MM.1S (cell line): ENCODE data around the gene FRMD8.

ENCODE experiments used
- DNase-seq: peaks from one replicate; pipeline ENCODE4 v3.0.0-alpha.2; 2015
- H2AFZ ChIP-seq: fragments of 300-600 bp; sonication (generic); 2 replicates; pipeline ENCODE4 v1.6.0; 2016; ENCODE audit warnings: antibody characterized with exemption, low read length
- H3F3A ChIP-seq: fragments of 300-600 bp; sonication (generic); 2 replicates; pipeline ENCODE4 v1.6.1; 2016; ENCODE audit warnings: mild to moderate bottlenecking, antibody characterized with exemption, low read length, moderate library complexity, mixed read lengths; ENCODE audit not compliant: insufficient read depth
- H3K27ac ChIP-seq: fragments of 300-600 bp; sonication (generic); 2 replicates; pipeline ENCODE4 v1.5.1; 2016; ENCODE audit warnings: mild to moderate bottlenecking, low read length
- H3K27me3 ChIP-seq: fragments of 300-600 bp; sonication (generic); replicated peaks from 2 replicates; pipeline ENCODE4 v1.6.0; 2016; ENCODE audit warnings: low read length; ENCODE audit not compliant: insufficient read depth
- H3K36me3 ChIP-seq: fragments of 300-600 bp; sonication (generic); replicated peaks from 2 replicates; pipeline ENCODE4 v1.6.1; 2016; ENCODE audit warnings: mild to moderate bottlenecking, low read length, mixed read lengths; ENCODE audit not compliant: insufficient read depth
- H3K4me1 ChIP-seq: fragments of 300-600 bp; sonication (generic); 2 replicates; pipeline ENCODE4 v1.6.1; 2016; ENCODE audit warnings: low read length, mixed read lengths
- H3K4me2 ChIP-seq: fragments of 300-600 bp; sonication (generic); 2 replicates; pipeline ENCODE4 v1.6.0; 2016; ENCODE audit warnings: low read depth, low read length
- H3K4me3 ChIP-seq: fragments of 300-600 bp; sonication (generic); 2 replicates; pipeline ENCODE4 v1.5.1; 2016; ENCODE audit warnings: low read length, mixed read lengths
- H3K79me2 ChIP-seq: fragments of 300-600 bp; sonication (generic); 2 replicates; pipeline ENCODE4 v1.6.1; 2016; ENCODE audit warnings: mixed run types, low read length, mixed read lengths
- H3K9ac ChIP-seq: fragments of 300-600 bp; sonication (generic); 2 replicates; pipeline ENCODE4 v1.6.1; 2016; ENCODE audit warnings: low read length, mixed read lengths
- H3K9me2 ChIP-seq: fragments of 300-600 bp; sonication (generic); replicated peaks from 2 replicates; pipeline ENCODE4 v1.6.1; 2016; ENCODE audit warnings: mild to moderate bottlenecking, low read length, mixed read lengths; ENCODE audit not compliant: insufficient read depth
- H3K9me3 ChIP-seq: fragments of 300-600 bp; sonication (generic); replicated peaks from 2 replicates; pipeline ENCODE4 v1.6.1; 2016; ENCODE audit warnings: mild to moderate bottlenecking, low read length, mixed read lengths; ENCODE audit not compliant: insufficient read depth
- H4K20me1 ChIP-seq: fragments of 300-600 bp; sonication (generic); 2 replicates; pipeline ENCODE4 v1.6.1; 2016; ENCODE audit warnings: mild to moderate bottlenecking, low read length, moderate library complexity, mixed read lengths; ENCODE audit not compliant: insufficient read depth
- EZH2 ChIP-seq: fragments of 300-600 bp; sonication (generic); optimal IDR thresholded peaks from 2 replicates; pipeline ENCODE3; 2017; ENCODE audit warnings: low read depth, mild to moderate bottlenecking, antibody characterized with exemption, low read length, mixed read lengths
- EZH2phosphoT487 ChIP-seq: fragments of 300-600 bp; sonication (generic); IDR thresholded peaks from 2 replicates; pipeline ENCODE4 v1.6.1; 2018; ENCODE audit warnings: antibody characterized with exemption, low read length
- TF ChIP-seq, protein P1 (sequence below): fragments of 300-600 bp; sonication (generic); IDR thresholded peaks from 2 replicates; pipeline ENCODE4 v1.5.1; 2016; ENCODE audit warnings: antibody characterized with exemption, low read length, mixed read lengths

The FRMD8 gene

GRCh38 chr11:65353900-65354264 lies 32.6 kb upstream of the FRMD8 start:
- peaks cover 11% of the 10 kb centered on the region; the same call in 1 of the 2 replicates for H3K4me1 ChIP-seq

GRCh38 chr11:65354265-65355012 lies 32.0 kb upstream of the FRMD8 start, which contains the start of gene TIGD3:
TIGD3 (plus strand) TSS chr11:65354751; CDS start chr11:65355809, 1,058 bp downstream.
- Histone ChIP-seq H3K4me3 (peak within 1 kb of the TSS; percentile 74), H3K27me3 (no peaks in the 10 kb centered on the region), H3K9me3 (no peaks in the 10 kb centered on the region), H3K4me1 (peaks cover 11% of the 10 kb centered on the region; the same call in 1 of the 2 replicates), H3F3A (peaks cover 16% of the 10 kb centered on the region), H2AFZ (peak within 1 kb of the TSS; percentile 80), H3K9ac (peak within 1 kb of the TSS; percentile 68), H3K4me2 (peak within 1 kb of the TSS; percentile 91), H3K27ac (no peak within 1 kb of the TSS; the same call in 1 of the 2 replicates), H4K20me1 (no peaks in the 10 kb centered on the region), H3K79me2 (no peaks in the 10 kb centered on the region), H3K36me3 (no peaks in the 10 kb centered on the region), H3K9me2 (no peaks in the 10 kb centered on the region)
- peak; percentile 97 for DNase-seq
- TF ChIP-seq EZH2phosphoT487 (no peak), EZH2 (no peak)
- TF ChIP-seq, protein P1, sequence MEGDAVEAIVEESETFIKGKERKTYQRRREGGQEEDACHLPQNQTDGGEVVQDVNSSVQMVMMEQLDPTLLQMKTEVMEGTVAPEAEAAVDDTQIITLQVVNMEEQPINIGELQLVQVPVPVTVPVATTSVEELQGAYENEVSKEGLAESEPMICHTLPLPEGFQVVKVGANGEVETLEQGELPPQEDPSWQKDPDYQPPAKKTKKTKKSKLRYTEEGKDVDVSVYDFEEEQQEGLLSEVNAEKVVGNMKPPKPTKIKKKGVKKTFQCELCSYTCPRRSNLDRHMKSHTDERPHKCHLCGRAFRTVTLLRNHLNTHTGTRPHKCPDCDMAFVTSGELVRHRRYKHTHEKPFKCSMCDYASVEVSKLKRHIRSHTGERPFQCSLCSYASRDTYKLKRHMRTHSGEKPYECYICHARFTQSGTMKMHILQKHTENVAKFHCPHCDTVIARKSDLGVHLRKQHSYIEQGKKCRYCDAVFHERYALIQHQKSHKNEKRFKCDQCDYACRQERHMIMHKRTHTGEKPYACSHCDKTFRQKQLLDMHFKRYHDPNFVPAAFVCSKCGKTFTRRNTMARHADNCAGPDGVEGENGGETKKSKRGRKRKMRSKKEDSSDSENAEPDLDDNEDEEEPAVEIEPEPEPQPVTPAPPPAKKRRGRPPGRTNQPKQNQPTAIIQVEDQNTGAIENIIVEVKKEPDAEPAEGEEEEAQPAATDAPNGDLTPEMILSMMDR, result no peak

More at GRCh38 chr11:65353900-65354264, 32.6 kb upstream of the FRMD8 start:
- no peak overlapping the region for H3K27ac ChIP-seq
- DNase-seq, result no peak
- no peaks in the 10 kb centered on the region for H3K27me3 ChIP-seq
- H3K4me3 ChIP-seq, result peak overlapping the region; percentile 58
- H3K9me2 ChIP-seq, result no peaks in the 10 kb centered on the region
- H3K9ac ChIP-seq, result peak overlapping the region; percentile 19; the same call in 1 of the 2 replicates
- peaks cover 18% of the 10 kb centered on the region for H3F3A ChIP-seq
- H4K20me1 ChIP-seq, result no peaks in the 10 kb centered on the region
- TF ChIP-seq EZH2 (no peak), EZH2phosphoT487 (no peak)
- TF ChIP-seq, protein P1, result no peak
- peak overlapping the region; percentile 61; the same call in 1 of the 2 replicates for H2AFZ ChIP-seq
- H3K9me3 ChIP-seq, result no peaks in the 10 kb centered on the region
- H3K79me2 ChIP-seq, result no peaks in the 10 kb centered on the region
- no peaks in the 10 kb centered on the region for H3K36me3 ChIP-seq
- H3K4me2 ChIP-seq, result peak overlapping the region; percentile 74

GRCh38 chr11:65355013-65355775 lies 31.2 kb upstream of the FRMD8 start:
- H3K27me3 ChIP-seq, result no peaks in the 10 kb centered on the region
- H3K4me2 ChIP-seq, result peak overlapping the region; percentile 91
- H3K36me3 ChIP-seq, result no peaks in the 10 kb centered on the region
- no peaks in the 10 kb centered on the region for H3K79me2 ChIP-seq
- H3K4me1 ChIP-seq, result peaks cover 11% of the 10 kb centered on the region; the same call in 1 of the 2 replicates
- H4K20me1 ChIP-seq, result no peaks in the 10 kb centered on the region
- no peaks in the 10 kb centered on the region for H3K9me2 ChIP-seq
- TF ChIP-seq EZH2phosphoT487 (no peak), EZH2 (no peak)
- TF ChIP-seq, protein P1, result no peak
- peak overlapping the region; percentile 74 for H3K4me3 ChIP-seq
- H3K9me3 ChIP-seq, result no peaks in the 10 kb centered on the region
- peaks cover 16% of the 10 kb centered on the region for H3F3A ChIP-seq
- peak; percentile 59 for DNase-seq
- no peak overlapping the region; the same call in 1 of the 2 replicates for H3K27ac ChIP-seq
- H3K9ac ChIP-seq, result peak overlapping the region; percentile 68
- H2AFZ ChIP-seq, result peak overlapping the region; percentile 80
